Stimulated activated naive CD8-positive, alpha-beta T cell treated with anti-CD3 and anti-CD28 coated beads, Interleukin-15, amount 100 ng/mL, for 72 hours (primary cell): ENCODE measurements around the gene SLC25A11.

Experiments used
- ATAC-seq: fragments of 150-1000 bp; cut with Tn5 transposase; 2 replicates; pipeline ENCODE4 v1.10.0; 2021; ENCODE audit warnings: mild to moderate bottlenecking, moderate library complexity
- DNase-seq, 2 donors: peaks; one replicate each; pipeline ENCODE4 v3.0.0; 2021 to 2022
- H3K27ac Mint-ChIP-seq, 2 donors: one replicate each; pipeline ENCODE4 v1.8.0; 2022; ENCODE audit warnings: mild to moderate bottlenecking in 2 of 2, mixed read lengths in 2 of 2, moderate library complexity in 2 of 2
- H3K27me3 Mint-ChIP-seq: one replicate; pipeline ENCODE4 v1.8.0; 2022; ENCODE audit warnings: mixed read lengths
- H3K4me1 Mint-ChIP-seq: one replicate; pipeline ENCODE4 v1.8.0; 2022; ENCODE audit warnings: mild to moderate bottlenecking, mixed read lengths
- H3K4me3 Mint-ChIP-seq, 2 donors: one replicate each; pipeline ENCODE4 v1.8.0; 2022; ENCODE audit warnings: mild to moderate bottlenecking in 2 of 2, mixed read lengths in 2 of 2, moderate library complexity in 1 of 2
- H3K9me3 Mint-ChIP-seq, 2 donors: one replicate each; pipeline ENCODE4 v1.8.0; 2022; ENCODE audit warnings: mixed read lengths in 2 of 2

The SLC25A11 gene

GRCh38 chr17:4969551-4970173 is 29.8 kb upstream of the SLC25A11 start:
- H3K9me3 Mint-ChIP-seq: peaks cover 0 to 7% of the 10 kb centered on the region in 2 donors
- DNase-seq (peak in 1 of 2 donors; percentile 73), ATAC-seq (peak; percentile 49)
- H3K27me3 Mint-ChIP-seq: no peaks in the 10 kb centered on the region
- peaks cover 24% of the 10 kb centered on the region for H3K4me1 Mint-ChIP-seq
- no peak overlapping the region for H3K27ac Mint-ChIP-seq
- no peak overlapping the region for H3K4me3 Mint-ChIP-seq

GRCh38 chr17:4969047-4969550 is 29.3 kb upstream of the SLC25A11 start:
- no peaks in the 10 kb centered on the region for H3K27me3 Mint-ChIP-seq
- H3K4me1 Mint-ChIP-seq: peaks cover 24% of the 10 kb centered on the region
- DNase-seq: peak; percentile 77 to 84
- H3K9me3 Mint-ChIP-seq: peaks cover 0 to 7% of the 10 kb centered on the region in 2 donors
- no peak overlapping the region for H3K4me3 Mint-ChIP-seq
- peak; percentile 73 for ATAC-seq
- no peak overlapping the region for H3K27ac Mint-ChIP-seq

- H3K27ac Mint-ChIP-seq: no peak overlapping the region
- H3K4me3 Mint-ChIP-seq: no peak overlapping the region
- DNase-seq (peak in 1 of 2 donors; percentile 69), ATAC-seq (peak; percentile 4)
- H3K9me3 Mint-ChIP-seq: peaks cover 0 to 7% of the 10 kb centered on the region in 2 donors
- peaks cover 20% of the 10 kb centered on the region for H3K4me1 Mint-ChIP-seq
- no peaks in the 10 kb centered on the region for H3K27me3 Mint-ChIP-seq
Measured at GRCh38 chr17:4968486-4969046, 28.7 kb upstream of the SLC25A11 start.

- Mint-ChIP-seq H3K27me3 (no peaks in the 10 kb centered on the region), H3K4me1 (peaks cover 18% of the 10 kb centered on the region), H3K9me3 (peaks cover 0 to 7% of the 10 kb centered on the region in 2 donors), H3K4me3 (no peak within 1 kb of the TSS), H3K27ac (peak within 1 kb of the TSS in 1 of 2 donors; percentile 1)
- DNase-seq (peak; percentile 95 to 97), ATAC-seq (peak; percentile 73)
Measured at GRCh38 chr17:4967539-4968485, 28.0 kb upstream of the SLC25A11 start, which contains the start of gene SPAG7. SPAG7 (minus strand) TSS chr17:4967817; CDS start chr17:4967804, 13 bp downstream.

- ATAC-seq (peak; percentile 75), DNase-seq (peak; percentile 90 to 93)
- Mint-ChIP-seq H3K4me1 (peaks cover 18% of the 10 kb centered on the region), H3K27me3 (no peaks in the 10 kb centered on the region), H3K9me3 (peaks cover 0 to 7% of the 10 kb centered on the region in 2 donors), H3K4me3 (no peak overlapping the region), H3K27ac (peak overlapping the region in 1 of 2 donors; percentile 1)
Measured at GRCh38 chr17:4966844-4967538, 27.1 kb upstream of the SLC25A11 start.

- DNase-seq (no peak), ATAC-seq (no peak)
- peaks cover 18% of the 10 kb centered on the region for H3K4me1 Mint-ChIP-seq
- H3K4me3 Mint-ChIP-seq: peak overlapping the region in 1 of 2 donors; percentile 36
- H3K27me3 Mint-ChIP-seq: no peaks in the 10 kb centered on the region
- peak overlapping the region in 1 of 2 donors; percentile 38 for H3K27ac Mint-ChIP-seq
- H3K9me3 Mint-ChIP-seq: peaks cover 0 to 7% of the 10 kb centered on the region in 2 donors
Measured at GRCh38 chr17:4965311-4965986, 25.6 kb upstream of the SLC25A11 start.

- Mint-ChIP-seq H3K9me3 (peaks cover 0 to 5% of the 10 kb centered on the region in 2 donors), H3K4me3 (no peak overlapping the region), H3K27me3 (no peaks in the 10 kb centered on the region), H3K4me1 (peaks cover 17% of the 10 kb centered on the region), H3K27ac (peak overlapping the region in 1 of 2 donors; percentile 66)
- DNase-seq (no peak), ATAC-seq (no peak)
Measured at GRCh38 chr17:4960279-4960922, 20.6 kb upstream of the SLC25A11 start.

- ATAC-seq (peak; percentile 19), DNase-seq (no peak)
- no peak overlapping the region for H3K4me3 Mint-ChIP-seq
- H3K4me1 Mint-ChIP-seq: peaks cover 12% of the 10 kb centered on the region
- H3K27ac Mint-ChIP-seq: peak overlapping the region in 1 of 2 donors; percentile 65
- H3K9me3 Mint-ChIP-seq: no peaks in the 10 kb centered on the region
- no peaks in the 10 kb centered on the region for H3K27me3 Mint-ChIP-seq
Measured at GRCh38 chr17:4959261-4959965, 19.6 kb upstream of the SLC25A11 start.

- H3K4me1 Mint-ChIP-seq: peaks cover 12% of the 10 kb centered on the region
Measured at GRCh38 chr17:4958102-4958501, 18.3 kb upstream of the SLC25A11 start.

GRCh38 chr17:4956493-4957061 is 16.7 kb upstream of the SLC25A11 start:
- no peak overlapping the region for H3K27ac Mint-ChIP-seq
- DNase-seq (peak in 1 of 2 donors; percentile 29), ATAC-seq (peak; percentile 41)
- no peaks in the 10 kb centered on the region for H3K27me3 Mint-ChIP-seq
- H3K4me3 Mint-ChIP-seq: no peak overlapping the region
- H3K9me3 Mint-ChIP-seq: no peaks in the 10 kb centered on the region
- peaks cover 17% of the 10 kb centered on the region for H3K4me1 Mint-ChIP-seq

More at GRCh38 chr17:4958102-4958501, 18.3 kb upstream of the SLC25A11 start:
- H3K27me3 Mint-ChIP-seq: no peaks in the 10 kb centered on the region
- no peaks in the 10 kb centered on the region for H3K9me3 Mint-ChIP-seq
- H3K4me3 Mint-ChIP-seq: no peak overlapping the region
- ATAC-seq: no peak
- H3K27ac Mint-ChIP-seq: no peak overlapping the region
- no peak for DNase-seq

GRCh38 chr17:4955091-4955490 is 15.2 kb upstream of the SLC25A11 start:
- no peaks in the 10 kb centered on the region for H3K27me3 Mint-ChIP-seq
- H3K4me3 Mint-ChIP-seq: no peak overlapping the region
- no peak for DNase-seq
- ATAC-seq: no peak
- no peak overlapping the region for H3K27ac Mint-ChIP-seq
- no peaks in the 10 kb centered on the region for H3K9me3 Mint-ChIP-seq
- H3K4me1 Mint-ChIP-seq: peaks cover 32% of the 10 kb centered on the region

- Mint-ChIP-seq H3K27me3 (no peaks in the 10 kb centered on the region), H3K4me3 (no peak overlapping the region), H3K9me3 (no peaks in the 10 kb centered on the region), H3K4me1 (peaks cover 33% of the 10 kb centered on the region), H3K27ac (no peak overlapping the region)
- DNase-seq: no peak
- ATAC-seq: no peak
Measured at GRCh38 chr17:4953451-4953961, 13.7 kb upstream of the SLC25A11 start.

GRCh38 chr17:4951486-4951885 is 11.6 kb upstream of the SLC25A11 start:
- peak overlapping the region; percentile 93 to 94 for H3K4me3 Mint-ChIP-seq
- H3K9me3 Mint-ChIP-seq: no peaks in the 10 kb centered on the region
- peaks cover 29% of the 10 kb centered on the region for H3K4me1 Mint-ChIP-seq
- no peak for DNase-seq
- no peak overlapping the region for H3K27ac Mint-ChIP-seq
- H3K27me3 Mint-ChIP-seq: no peaks in the 10 kb centered on the region
- ATAC-seq: no peak
